NCI-H526 (cell line): ENCODE results near the gene ONECUT3.

Experiments used
- DNase-seq, 2 experiments: peaks; one replicate each; lab custom pipeline; 2025; lab: John Stamatoyannopoulos, UW

The ONECUT3 gene

DNA sequence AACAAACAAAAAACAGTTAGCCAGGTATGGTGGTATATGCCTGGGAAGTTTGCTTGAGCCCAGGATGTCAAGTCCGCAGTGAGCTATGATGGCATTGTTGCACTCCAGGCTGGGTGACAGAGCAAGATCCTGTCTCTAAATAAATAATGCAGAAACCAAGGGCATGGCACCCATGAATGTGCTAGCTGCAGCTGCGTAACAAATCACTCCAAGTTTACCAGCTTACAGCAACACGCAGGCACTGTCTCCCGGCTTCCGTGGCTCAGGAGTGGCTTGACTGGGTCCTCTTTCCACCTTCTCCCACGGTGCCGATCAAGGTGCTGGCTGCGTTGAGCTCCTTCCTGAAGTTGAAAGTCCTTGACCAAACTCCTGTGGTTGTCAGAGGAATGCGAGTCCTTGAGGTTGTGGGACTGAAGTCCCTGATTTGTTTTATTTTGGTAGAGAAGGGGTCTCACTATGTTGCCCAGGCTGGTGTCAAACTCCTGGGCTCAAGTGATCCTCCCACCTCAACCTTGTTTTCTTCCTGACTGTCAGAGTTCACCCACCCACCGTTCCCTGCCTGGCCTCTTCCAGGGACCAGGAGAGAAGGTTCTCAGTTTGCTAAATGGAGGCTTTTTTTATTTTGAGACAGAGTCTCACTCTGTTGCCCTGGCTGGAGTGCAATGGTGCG, 13.2 kb upstream of the ONECUT3 start:
- no peak for DNase-seq

DNA sequence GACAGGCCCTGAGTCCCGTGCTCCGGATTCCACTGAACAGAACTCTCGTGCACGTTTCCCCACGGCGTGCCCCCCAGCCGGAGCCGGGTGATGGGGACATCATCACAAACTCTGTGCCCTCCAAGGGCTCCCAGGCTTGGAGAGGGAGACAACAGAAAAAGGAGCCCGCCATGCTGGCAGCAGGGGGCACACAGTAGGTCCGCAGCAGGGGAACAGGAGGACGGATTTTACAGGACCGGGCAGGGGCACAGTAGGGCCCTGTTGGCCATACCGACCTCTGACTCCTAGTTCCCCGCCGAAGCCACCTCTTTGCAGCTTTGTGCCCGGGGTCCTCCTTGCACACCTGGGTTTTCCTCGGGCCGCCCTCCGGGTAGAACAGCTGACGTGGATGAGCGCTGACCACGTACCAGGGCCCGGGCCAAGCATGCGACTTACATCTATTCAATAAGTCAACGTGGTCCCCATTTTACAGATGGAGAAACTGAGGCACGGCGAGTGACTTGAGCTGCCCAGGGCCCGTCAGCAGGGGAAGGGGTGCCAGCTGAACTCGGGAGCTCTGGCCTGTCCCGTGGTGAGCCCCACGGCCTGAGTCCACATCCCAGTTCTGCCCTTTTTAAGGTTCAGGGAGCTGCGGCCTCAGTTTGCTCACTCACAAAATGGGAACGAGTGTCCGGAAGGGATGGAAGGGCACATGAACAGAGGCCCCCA, 10.2 kb upstream of the ONECUT3 start:
- no peak for DNase-seq

GRCh38 chr19:1744133-1744665, 9.1 kb upstream of the ONECUT3 start:
- DNase-seq = no peak

- no peak for DNase-seq
Measured at GRCh38 chr19:1744822-1745563, 8.3 kb upstream of the ONECUT3 start.

DNA sequence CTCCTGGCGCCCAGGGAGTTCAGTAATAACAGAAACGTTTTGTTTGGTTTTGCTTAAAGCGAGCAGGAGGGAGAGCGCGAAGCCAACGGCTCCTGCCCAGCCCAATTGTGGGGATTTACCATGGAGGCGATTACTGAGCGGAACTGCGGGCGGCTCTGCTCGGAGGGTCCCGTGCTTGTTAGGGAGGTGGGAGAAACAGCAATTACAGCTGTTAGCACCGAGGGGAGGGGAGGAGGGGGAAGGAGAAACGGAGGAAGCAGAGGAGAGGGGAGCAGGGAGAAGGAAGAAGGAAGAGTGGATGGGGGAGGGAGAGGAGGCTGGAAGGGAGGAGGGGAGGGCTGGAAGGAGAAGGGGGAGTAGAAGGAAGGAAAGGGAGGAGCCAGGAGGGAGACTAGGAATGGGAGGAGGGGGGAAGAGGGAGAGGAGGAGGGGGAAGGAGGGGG, 7.7 kb upstream of the ONECUT3 start:
- peak in 1 of 2 experiments; percentile 33 for DNase-seq

GRCh38 chr19:1746401-1747284, 6.7 kb upstream of the ONECUT3 start:
- peak in 1 of 2 experiments; percentile 53 for DNase-seq

- no peak for DNase-seq
Measured at GRCh38 chr19:1747285-1748114, 5.8 kb upstream of the ONECUT3 start.

- no peak for DNase-seq
Measured at GRCh38 chr19:1748115-1748872, 5.0 kb upstream of the ONECUT3 start.

DNA sequence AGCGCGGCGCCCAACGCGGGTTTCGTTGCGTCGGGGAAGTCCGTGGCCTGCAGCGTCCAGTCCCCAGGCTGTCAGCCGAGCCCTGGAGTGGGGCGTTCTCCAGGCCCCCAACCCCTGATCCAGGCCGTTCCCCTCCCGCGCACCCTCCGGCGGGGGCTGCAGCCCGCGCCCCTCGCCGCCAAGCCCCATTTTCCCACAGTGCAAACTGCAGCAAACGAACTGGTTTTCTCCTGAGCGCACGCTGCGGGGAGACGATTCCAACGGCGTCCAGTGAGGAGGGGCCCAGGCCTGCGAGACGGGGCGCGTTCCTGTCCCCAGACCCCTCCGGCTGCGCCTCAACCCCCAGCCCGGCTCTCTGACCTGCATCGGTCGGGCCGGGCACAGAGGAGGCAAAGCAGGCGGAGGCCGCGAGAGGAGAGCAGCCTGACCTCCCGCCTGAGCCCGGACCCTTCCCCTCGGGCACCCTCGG, 4.4 kb upstream of the ONECUT3 start:
- DNase-seq = no peak

DNA sequence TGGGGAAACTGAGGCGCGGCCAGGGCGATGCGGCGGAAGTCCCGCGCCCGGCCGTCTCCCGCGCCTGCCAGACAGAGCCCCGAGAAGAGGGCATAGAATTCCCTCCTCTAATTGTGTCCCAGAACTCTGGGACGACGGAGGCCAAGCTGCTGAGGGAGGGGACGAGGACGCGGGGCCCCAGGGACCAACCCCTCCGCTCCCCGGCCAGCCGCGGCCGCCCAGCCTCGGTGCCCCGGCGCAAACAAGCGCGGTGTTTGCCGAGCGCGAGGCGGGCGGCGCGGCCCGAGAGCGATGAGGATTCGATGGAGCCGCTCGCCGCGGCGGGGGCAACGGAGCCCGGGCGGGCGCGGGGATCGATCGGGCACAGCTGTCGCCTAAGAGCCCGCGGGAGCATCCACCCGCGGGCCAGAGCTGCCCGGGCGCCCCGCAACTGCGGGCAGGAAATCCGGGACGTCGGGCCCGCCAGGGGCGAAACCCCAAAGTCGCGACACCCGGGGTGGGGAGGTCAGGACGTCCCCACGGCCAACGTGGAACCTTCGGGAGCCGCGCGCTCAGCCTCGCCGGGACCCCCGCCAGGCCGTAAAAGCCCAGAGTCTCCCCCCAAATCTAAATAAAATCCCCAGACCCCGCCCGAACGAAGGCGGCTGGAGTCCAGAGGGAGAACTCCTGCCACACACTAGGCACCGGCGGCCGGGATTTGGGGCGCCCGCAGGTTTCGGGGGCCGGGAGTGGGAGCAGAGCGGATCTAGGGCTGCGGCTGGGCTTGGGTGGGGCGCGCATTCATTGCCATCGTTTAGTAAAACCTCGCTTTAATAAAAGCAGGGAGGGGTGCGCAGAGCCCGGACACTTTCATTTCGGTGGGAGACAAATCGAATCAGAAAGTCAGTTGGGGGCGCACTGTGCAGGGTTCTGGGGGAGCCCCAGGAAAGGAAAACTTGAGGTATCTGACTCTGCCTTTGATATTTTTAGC, 3.6 kb upstream of the ONECUT3 start:
- peak in 1 of 2 experiments; percentile 35 for DNase-seq

DNA sequence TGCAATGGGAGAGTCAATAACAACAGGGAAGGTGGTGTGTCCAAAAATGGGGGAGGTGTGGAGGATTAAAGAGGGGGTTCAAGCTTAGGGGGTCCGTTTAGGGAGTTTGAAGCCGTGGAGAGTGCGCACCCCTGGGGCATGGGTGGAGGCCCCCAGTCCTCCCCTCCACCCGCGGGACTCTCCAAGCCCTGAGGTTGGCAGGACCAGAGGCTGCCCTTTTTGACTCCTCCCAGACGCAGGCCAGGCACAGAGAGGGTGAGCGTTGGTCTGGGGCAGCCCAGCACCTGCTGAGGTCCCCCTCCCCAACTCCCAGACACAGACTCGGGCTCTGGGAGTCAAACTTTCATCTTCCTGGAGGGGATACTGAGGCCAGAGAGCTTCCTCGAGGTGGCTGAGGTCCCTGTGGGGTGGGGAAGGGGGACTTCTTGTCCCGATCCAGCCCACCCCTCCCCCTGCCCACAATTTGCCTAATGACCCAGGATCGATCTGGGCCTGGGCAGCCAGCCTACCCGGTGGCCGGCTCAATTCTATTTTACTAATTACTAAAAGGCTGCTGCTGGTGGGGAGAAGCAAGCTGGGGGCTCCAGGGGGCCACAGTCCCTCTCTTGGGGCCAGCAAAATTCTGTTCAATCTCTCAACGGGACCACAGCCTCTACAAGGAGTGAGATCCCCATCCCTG, 2.8 kb upstream of the ONECUT3 start:
- no peak for DNase-seq

DNA sequence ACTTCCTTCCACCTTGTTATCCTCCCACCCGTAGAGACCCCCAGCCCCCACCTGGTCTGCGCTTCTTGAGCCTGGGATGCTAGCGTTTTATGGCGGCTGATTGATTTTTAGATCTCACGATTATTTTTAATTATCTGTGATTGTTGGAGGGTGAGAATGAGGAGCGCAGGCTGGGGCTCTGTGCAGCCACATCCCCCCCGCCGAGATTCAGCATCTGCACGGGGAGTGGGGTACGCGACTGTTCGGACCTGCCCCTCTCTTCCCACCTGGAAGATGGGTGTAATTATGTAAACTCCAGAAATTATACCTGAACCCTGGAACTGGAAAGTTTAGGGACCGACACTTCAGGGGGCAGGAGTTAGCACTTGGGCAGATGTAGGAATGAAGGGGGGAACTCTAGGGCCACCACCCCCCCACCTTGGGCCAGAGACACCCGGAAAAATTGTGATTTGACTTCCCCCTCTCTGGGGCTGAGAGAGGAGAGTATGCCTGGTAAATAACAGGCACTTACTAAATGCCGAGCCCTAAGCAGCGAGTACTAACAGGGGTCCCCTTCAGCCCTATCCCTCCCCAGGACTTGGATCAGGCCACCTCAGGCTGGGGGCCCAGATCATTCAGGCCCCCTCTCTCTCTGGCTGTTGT, 1.8 kb upstream of the ONECUT3 start:
- DNase-seq = no peak

DNA sequence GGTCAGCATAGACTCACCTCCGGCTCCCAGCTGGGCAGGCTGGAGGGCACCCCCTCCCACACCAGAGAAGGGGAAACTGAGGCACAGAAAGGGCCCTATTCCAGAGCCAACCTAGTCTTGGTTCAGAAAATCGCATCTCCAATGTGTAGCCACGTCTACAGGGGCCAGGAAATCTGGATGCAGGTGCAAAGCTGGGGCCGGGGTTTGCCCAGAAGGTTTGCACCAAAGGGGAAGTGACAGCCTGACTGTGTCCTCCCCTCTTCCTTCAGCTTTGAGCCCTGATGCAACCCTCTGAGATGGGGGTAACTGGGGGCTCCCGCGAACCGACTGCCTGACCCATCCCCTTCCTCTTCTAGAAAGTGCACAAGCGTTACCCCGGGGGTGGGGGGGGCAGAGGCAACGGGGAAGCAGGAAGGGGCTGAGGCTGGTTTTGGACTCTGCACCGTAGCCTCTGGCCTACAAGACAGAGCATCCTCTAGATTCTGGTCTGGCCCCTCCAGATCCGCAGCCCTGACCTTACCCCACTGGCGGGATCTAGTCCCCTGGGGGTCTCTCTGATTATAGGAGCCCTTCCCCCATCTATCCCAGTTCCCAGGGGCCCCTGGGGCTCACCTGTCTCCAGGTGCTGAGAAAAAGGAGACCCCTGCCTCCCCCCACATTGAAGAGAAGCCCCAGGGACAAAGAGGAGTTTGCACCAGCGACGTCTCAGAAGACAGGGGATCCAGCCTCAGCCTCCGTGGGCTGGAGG, 1.1 kb upstream of the ONECUT3 start:
- no peak for DNase-seq

DNA sequence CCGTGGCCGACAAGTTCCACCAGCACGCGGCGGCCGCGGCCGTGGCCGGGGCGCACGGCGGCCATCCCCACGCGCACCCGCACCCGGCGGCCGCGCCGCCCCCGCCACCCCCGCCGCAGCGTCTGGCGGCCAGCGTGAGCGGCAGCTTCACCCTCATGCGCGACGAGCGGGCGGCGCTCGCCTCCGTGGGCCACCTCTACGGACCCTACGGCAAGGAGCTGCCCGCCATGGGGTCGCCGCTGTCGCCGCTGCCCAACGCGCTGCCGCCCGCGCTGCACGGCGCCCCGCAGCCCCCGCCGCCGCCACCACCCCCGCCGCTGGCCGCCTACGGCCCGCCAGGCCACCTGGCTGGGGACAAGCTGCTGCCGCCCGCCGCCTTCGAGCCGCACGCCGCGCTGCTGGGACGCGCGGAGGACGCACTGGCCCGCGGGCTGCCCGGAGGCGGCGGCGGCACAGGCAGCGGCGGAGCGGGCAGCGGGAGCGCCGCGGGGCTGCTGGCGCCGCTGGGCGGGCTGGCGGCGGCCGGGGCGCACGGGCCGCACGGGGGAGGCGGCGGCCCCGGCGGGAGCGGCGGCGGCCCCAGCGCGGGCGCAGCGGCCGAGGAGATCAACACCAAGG, 821 bp downstream of the ONECUT3 start:
- no peak for DNase-seq

GRCh38 chr19:1754636-1755466, 1.5 kb downstream of the ONECUT3 start:
- no peak for DNase-seq
